ENCODE results near the gene CNNM4. TPM values are rescaled to one million over a fixed set of nuclear protein-coding genes. Genes with fewer than 3 reads are reported as not detected.

CNNM4 gene
- total RNA-seq, 3 donors from 2014 or later, result 53.4 to 134 (median 101) TPM

DNA sequence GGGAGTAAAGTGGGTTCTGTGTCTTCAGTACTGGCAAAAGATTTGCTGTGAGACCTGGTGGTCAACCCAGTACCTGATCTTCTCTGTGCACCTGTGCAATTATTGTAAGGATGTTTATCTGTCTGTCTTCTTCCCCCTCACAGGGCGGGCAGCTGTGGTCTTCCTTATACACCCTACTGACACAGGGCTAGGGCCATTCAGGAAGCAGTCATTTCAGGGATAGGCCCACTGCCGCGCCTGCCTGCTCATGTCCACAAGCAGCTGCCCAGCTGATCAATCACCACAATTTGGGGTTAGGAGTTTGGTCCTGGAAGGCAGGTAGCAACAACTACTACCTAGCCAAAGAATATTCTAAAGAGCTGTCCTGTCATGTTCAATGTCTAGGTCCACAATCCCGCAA lies 1.2 kb upstream of the CNNM4 start:
- Histone ChIP-seq H3K9me3 (no peaks in the 10 kb centered on the region), H3K4me1 (ENCODE audit: low read depth) (peaks cover 17% of the 10 kb centered on the region), H3K4me3 (no peak overlapping the region), H3K36me3 (ENCODE audit: low read depth) (no peaks in the 10 kb centered on the region)
- intact Hi-C loops (cut with DNase I, micrococcal nuclease), result no loop called here
- peak; percentile 17 for ATAC-seq
- TF ChIP-seq, protein P1, sequence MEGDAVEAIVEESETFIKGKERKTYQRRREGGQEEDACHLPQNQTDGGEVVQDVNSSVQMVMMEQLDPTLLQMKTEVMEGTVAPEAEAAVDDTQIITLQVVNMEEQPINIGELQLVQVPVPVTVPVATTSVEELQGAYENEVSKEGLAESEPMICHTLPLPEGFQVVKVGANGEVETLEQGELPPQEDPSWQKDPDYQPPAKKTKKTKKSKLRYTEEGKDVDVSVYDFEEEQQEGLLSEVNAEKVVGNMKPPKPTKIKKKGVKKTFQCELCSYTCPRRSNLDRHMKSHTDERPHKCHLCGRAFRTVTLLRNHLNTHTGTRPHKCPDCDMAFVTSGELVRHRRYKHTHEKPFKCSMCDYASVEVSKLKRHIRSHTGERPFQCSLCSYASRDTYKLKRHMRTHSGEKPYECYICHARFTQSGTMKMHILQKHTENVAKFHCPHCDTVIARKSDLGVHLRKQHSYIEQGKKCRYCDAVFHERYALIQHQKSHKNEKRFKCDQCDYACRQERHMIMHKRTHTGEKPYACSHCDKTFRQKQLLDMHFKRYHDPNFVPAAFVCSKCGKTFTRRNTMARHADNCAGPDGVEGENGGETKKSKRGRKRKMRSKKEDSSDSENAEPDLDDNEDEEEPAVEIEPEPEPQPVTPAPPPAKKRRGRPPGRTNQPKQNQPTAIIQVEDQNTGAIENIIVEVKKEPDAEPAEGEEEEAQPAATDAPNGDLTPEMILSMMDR (IDR thresholded peaks at IDR 0.05), result no peak
- DNase-seq, result peak; percentile 64 to 75 (median 64)

DNA sequence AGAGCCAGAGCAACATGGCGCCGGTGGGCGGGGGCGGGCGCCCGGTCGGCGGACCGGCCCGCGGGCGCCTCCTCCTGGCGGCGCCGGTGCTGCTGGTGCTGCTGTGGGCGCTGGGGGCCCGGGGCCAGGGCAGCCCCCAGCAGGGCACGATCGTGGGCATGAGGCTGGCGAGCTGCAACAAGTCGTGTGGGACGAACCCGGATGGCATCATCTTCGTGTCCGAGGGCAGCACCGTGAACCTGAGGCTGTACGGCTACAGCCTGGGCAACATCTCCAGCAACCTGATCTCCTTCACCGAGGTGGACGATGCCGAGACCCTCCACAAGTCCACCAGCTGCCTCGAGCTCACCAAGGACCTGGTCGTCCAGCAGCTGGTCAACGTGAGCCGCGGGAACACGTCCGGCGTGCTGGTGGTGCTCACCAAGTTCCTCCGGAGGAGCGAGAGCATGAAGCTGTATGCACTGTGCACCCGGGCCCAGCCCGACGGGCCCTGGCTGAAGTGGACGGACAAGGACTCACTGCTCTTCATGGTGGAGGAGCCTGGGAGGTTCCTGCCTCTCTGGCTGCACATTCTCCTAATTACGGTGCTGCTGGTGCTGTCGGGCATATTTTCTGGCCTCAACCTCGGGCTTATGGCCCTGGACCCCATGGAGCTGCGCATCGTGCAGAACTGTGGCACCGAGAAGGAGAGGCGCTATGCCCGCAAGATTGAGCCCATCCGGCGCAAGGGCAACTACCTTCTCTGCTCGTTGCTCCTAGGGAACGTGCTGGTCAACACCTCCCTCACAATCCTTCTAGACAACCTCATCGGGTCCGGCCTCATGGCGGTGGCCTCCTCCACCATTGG lies 507 bp downstream of the CNNM4 start:
- Histone ChIP-seq H3K9me3 (no peaks in the 10 kb centered on the region), H3K4me3 (peak overlapping the region; percentile 41), H3K4me1 (ENCODE audit: low read depth) (peaks cover 31% of the 10 kb centered on the region), H3K36me3 (ENCODE audit: low read depth) (no peaks in the 10 kb centered on the region)
- ATAC-seq (peak; percentile 14), DNase-seq (peak; percentile 59 to 80 (median 74))
- TF ChIP-seq, protein P1 (IDR thresholded peaks at IDR 0.05), result peak; percentile 67
- intact Hi-C loops (cut with DNase I, micrococcal nuclease), result no loop called here

DNA sequence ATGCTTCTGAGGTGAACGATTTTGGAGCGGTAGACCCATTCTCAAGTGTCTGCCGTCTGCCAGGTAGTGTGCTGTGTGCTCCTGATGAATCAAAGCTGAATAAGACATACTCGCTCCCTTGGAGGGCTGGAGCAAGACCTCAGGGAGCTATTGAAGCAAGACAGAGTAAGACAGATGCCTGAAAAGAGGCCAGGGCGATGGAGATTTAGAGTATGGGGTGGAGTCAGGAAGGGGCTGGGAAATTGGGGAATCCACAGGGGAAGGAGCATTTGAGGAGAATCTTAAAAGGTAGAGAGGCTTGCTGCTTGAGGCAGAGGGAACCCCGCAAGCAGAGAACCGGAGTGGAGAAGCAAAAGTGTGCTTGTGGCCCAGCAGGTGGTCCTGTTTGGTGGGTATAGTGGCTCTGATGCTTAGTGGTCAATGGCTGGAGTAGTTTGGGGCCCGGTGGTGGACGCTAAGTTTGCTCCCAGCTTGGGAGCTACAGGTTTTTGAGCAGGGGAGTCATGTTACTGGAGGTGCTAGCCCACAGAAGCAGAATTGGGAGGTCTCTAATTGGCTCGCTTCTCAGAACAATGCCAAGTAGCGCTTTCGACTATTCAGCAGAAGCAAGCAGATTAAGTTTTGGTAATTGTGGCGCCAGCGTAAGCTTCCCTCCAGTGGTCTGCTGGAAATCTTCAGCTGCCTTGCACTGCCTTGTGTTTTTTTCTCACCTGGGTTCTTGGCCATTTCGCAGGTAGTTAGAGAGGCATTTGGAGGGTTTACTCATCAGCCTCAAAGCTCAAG lies 2.0 kb downstream of the CNNM4 start:
- TF ChIP-seq, protein P1 (IDR thresholded peaks at IDR 0.05), result no peak
- H3K4me1 ChIP-seq (ENCODE audit: low read depth), result peaks cover 42% of the 10 kb centered on the region
- no peak for ATAC-seq
- no peaks in the 10 kb centered on the region for H3K9me3 ChIP-seq
- H3K4me3 ChIP-seq, result peak overlapping the region; percentile 41
- DNase-seq, result peak in 1 of 3 donors; percentile 30
- intact Hi-C loops (cut with DNase I, micrococcal nuclease), result no loop called here
- H3K36me3 ChIP-seq (ENCODE audit: low read depth), result no peaks in the 10 kb centered on the region

DNA sequence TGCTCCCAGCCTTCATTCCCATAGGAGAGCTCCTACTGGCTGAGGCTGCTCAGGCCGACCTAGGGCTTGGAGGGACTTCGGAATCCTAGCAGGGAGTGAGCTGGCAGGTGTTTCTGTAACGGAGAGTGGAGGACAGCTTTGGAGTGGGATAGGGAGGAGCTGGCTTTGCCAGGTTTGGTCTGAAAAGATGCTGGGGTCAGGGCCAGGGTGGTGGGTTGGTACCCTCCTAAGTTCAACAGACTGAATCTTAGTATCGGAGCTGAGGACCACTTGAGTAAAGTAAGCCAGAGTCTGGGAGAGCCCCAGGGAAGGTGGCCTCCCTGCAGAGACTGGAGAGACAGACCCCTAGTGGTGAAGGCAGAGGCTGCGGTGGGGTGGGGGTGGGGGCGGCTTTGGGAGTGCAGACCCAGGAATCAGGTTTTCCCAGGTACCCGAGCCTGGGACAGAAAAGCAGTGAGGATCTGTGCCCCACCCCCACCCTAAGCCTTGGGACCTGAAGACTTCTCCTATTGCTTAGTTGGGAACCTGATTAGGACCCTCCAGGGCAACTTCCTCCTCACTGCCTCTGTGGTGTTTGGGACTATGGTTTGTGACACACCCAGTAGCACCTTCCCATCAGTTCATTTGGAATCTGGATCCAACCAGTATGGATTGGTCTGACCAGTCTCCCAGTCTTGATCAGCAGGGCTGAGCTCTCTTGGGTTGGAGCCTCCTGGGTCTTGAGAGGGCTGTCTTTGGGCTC lies 3.0 kb downstream of the CNNM4 start:
- Histone ChIP-seq H3K4me3 (peak overlapping the region; percentile 41), H3K9me3 (no peaks in the 10 kb centered on the region), H3K4me1 (ENCODE audit: low read depth) (peaks cover 43% of the 10 kb centered on the region), H3K36me3 (ENCODE audit: low read depth) (no peaks in the 10 kb centered on the region)
- intact Hi-C loops (cut with DNase I, micrococcal nuclease), result no loop called here
- ATAC-seq (peak; percentile 31), DNase-seq (peak in 1 of 3 donors; percentile 71)
- TF ChIP-seq, protein P1 (IDR thresholded peaks at IDR 0.05), result no peak

DNA sequence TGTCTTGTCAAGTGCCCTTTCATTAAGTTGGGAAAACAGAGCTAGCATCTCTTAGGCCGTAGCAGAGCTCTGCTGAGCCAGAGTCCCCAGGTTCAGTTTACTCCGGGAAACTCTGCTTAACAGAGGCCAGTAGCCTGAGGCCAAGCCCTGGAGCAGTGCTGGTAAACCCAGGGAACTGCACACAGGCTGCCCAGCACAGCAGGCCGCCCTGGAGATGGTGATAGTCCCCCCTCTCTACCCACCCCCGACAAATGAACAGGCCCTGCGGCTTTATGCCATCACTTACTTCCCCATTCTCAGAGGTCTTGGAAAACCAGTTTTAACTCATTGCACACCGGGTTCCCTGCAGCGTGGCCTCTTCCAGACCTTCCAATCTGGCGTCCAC lies 3.5 kb downstream of the CNNM4 start:
- peak in 2 of 3 donors; percentile 51 to 67 for DNase-seq
- peaks cover 47% of the 10 kb centered on the region for H3K4me1 ChIP-seq (ENCODE audit: low read depth)
- intact Hi-C loops (cut with DNase I, micrococcal nuclease), result no loop called here
- no peaks in the 10 kb centered on the region for H3K36me3 ChIP-seq (ENCODE audit: low read depth)
- TF ChIP-seq, protein P1 (IDR thresholded peaks at IDR 0.05), result no peak
- H3K4me3 ChIP-seq, result peak overlapping the region; percentile 17
- H3K9me3 ChIP-seq, result no peaks in the 10 kb centered on the region
- peak; percentile 9 for ATAC-seq
